HepG2 (cell line): Measurements from ENCODE around the gene TMEM80. TPM values are rescaled to one million over a fixed set of nuclear protein-coding genes. Genes with fewer than 3 reads are reported as not detected.
A peak's percentile ranks its signal among the peaks of the same experiment; 100 is the strongest.

Source experiments
- ADNP ChIP-seq: sonication (generic); formaldehyde crosslinking; IDR thresholded peaks from 2 replicates; pipeline ENCODE4 v1.4.0; 2020; ENCODE audit warnings: missing genetic modification reagents
- ATF7-NPFF ChIP-seq: sonication (generic); formaldehyde crosslinking; IDR thresholded peaks from 2 replicates; pipeline ENCODE4 v1.8.1; 2023; ENCODE audit warnings: mild to moderate bottlenecking, low read depth, missing genetic modification reagents, moderate library complexity
- CREM ChIP-seq, 2 experiments: sonication (generic) in 1 of 2; formaldehyde crosslinking in 1 of 2; IDR thresholded peaks; 2 replicates each; pipeline versions ENCODE4 v1.4.0 to v1.6.1; 2016 to 2020; ENCODE audit warnings: antibody characterized with exemption in 1 of 2, mild to moderate bottlenecking in 1 of 2, missing genetic modification reagents in 1 of 2
- FOSL1 ChIP-seq: sonication (generic); formaldehyde crosslinking; IDR thresholded peaks from 2 replicates; pipeline ENCODE4 v1.9.0; 2021; ENCODE audit warnings: missing genetic modification reagents, borderline replicate concordance
- HDAC2 ChIP-seq: sonication (generic); formaldehyde crosslinking; IDR thresholded peaks from 2 replicates; pipeline ENCODE4 v1.4.0; 2020; ENCODE audit warnings: missing genetic modification reagents
- HNRNPL ChIP-seq: fragments of 200-400 bp; formaldehyde crosslinking; IDR thresholded peaks from 2 replicates; pipeline ENCODE4 v1.6.1; 2017; ENCODE audit warnings: mild to moderate bottlenecking, low read depth, low read length
- MYNN ChIP-seq: sonication (generic); formaldehyde crosslinking; IDR thresholded peaks from 2 replicates; pipeline ENCODE4 v1.4.0; 2020; ENCODE audit warnings: mild to moderate bottlenecking, low read depth, missing genetic modification reagents
- RBAK ChIP-seq: sonication (generic); formaldehyde crosslinking; IDR thresholded peaks from 2 replicates; pipeline ENCODE4 v1.5.1; 2020; ENCODE audit warnings: mild to moderate bottlenecking, missing genetic modification reagents
- RBM22 ChIP-seq: fragments of 200-400 bp; formaldehyde crosslinking; optimal IDR thresholded peaks from 2 replicates; pipeline ENCODE3; 2017; ENCODE audit warnings: mild to moderate bottlenecking, low read length, moderate library complexity
- RELA ChIP-seq: sonication (generic); formaldehyde crosslinking; IDR thresholded peaks from 2 replicates; pipeline ENCODE4 v1.4.0; 2020; ENCODE audit warnings: missing genetic modification reagents
- SP140L ChIP-seq: sonication (generic); formaldehyde crosslinking; IDR thresholded peaks from 2 replicates; pipeline ENCODE4 v1.4.0; 2020; ENCODE audit warnings: missing genetic modification reagents, borderline replicate concordance
- SRSF9 ChIP-seq: fragments of 200-400 bp; formaldehyde crosslinking; IDR thresholded peaks from 2 replicates; pipeline ENCODE4 v1.6.1; 2018; ENCODE audit warnings: borderline replicate concordance, mild to moderate bottlenecking, low read depth, low read length; ENCODE audit not compliant: insufficient read depth, poor library complexity, severe bottlenecking
- TAF1 ChIP-seq: sonication (generic); formaldehyde crosslinking; IDR thresholded peaks from 2 replicates; pipeline ENCODE4 v1.4.0; 2020; ENCODE audit warnings: missing genetic modification reagents
- YEATS2 ChIP-seq: sonication (generic); formaldehyde crosslinking; IDR thresholded peaks from 2 replicates; pipeline ENCODE4 v1.4.0; 2020; ENCODE audit warnings: missing genetic modification reagents, borderline replicate concordance
- ZNF30 ChIP-seq: sonication (generic); formaldehyde crosslinking; IDR thresholded peaks from 2 replicates; pipeline ENCODE4 v1.5.0; 2020; ENCODE audit warnings: mild to moderate bottlenecking, missing genetic modification reagents
- ZNF546 ChIP-seq: sonication (generic); formaldehyde crosslinking; conservative IDR thresholded peaks from 2 replicates; pipeline ENCODE4 v1.8.1; 2023; ENCODE audit warnings: mild to moderate bottlenecking, missing genetic modification reagents
- ZNF552 ChIP-seq: sonication (generic); formaldehyde crosslinking; IDR thresholded peaks from 2 replicates; pipeline ENCODE4 v1.9.0; 2022; ENCODE audit warnings: missing genetic modification reagents, mild to moderate bottlenecking, borderline replicate concordance
- ZNF562 ChIP-seq: sonication (generic); formaldehyde crosslinking; IDR thresholded peaks from 2 replicates; pipeline ENCODE4 v1.8.0; 2022; ENCODE audit warnings: missing genetic modification reagents, borderline replicate concordance
- ZNF614 ChIP-seq: IDR thresholded peaks from 2 replicates; pipeline ENCODE4 v1.6.1; 2018; ENCODE audit warnings: missing biosample characterization, missing genetic modification reagents, inconsistent platforms, borderline replicate concordance
- ZNF703 ChIP-seq: sonication (generic); formaldehyde crosslinking; IDR thresholded peaks from 2 replicates; pipeline ENCODE4 v1.5.1; 2020; ENCODE audit warnings: missing genetic modification reagents, mild to moderate bottlenecking, moderate library complexity, borderline replicate concordance
- ZNF773 ChIP-seq: sonication (generic); formaldehyde crosslinking; IDR thresholded peaks from 2 replicates; pipeline ENCODE4 v1.4.0; 2020; ENCODE audit warnings: missing genetic modification reagents, borderline replicate concordance
- ZNF841 ChIP-seq: sonication (generic); formaldehyde crosslinking; IDR thresholded peaks from 2 replicates; pipeline ENCODE4 v1.8.1; 2023; ENCODE audit warnings: missing genetic modification reagents, borderline replicate concordance
- ZNF891 ChIP-seq: sonication (generic); formaldehyde crosslinking; IDR thresholded peaks from 2 replicates; pipeline ENCODE4 v1.5.0; 2020; ENCODE audit warnings: mild to moderate bottlenecking, missing genetic modification reagents
- polyA plus RNA-seq, 8 experiments: library from polyadenylated mRNA; depleted of rRNA in 3 of 8; stranded (reverse) in 7 of 8; unstranded in 1 of 8; fragments of >200 nt; fragmentation: Illumina TruSeq in 4 of 8; extraction: Trizol in 4 of 8; gene quantifications; 2 replicates each; pipeline versions ENCODE4 v1.2.1 to v1.2.3, GENCODE V29; 2011 to 2016; ENCODE audit warnings: low read depth in 4 of 8, missing spikeins in 1 of 8, mixed read lengths in 1 of 8; ENCODE audit not compliant: insufficient read depth in 1 of 8
- total RNA-seq, 5 experiments: library from RNA; depleted of rRNA; stranded (reverse); fragments of >200 nt; fragmentation: Illumina TruSeq; extraction: Trizol; gene quantifications; 2 replicates each; pipeline ENCODE4 v1.2.3, GENCODE V29; 2016; ENCODE audit warnings: low read depth in 1 of 5
- TF ChIP-seq, protein P1 (sequence below): IDR thresholded peaks from 2 replicates; pipeline ENCODE4 v1.6.1; 2016; ENCODE audit warnings: missing compliant biosample characterization, missing genetic modification reagents, borderline replicate concordance
- TF ChIP-seq, protein P2 (sequence below): sonication (generic); formaldehyde crosslinking; IDR thresholded peaks from 2 replicates; pipeline ENCODE4 v1.8.0; 2022; ENCODE audit warnings: mild to moderate bottlenecking, missing genetic modification reagents, moderate library complexity
- TF ChIP-seq, protein P3 (sequence below): sonication (generic); formaldehyde crosslinking; IDR thresholded peaks from 2 replicates; pipeline ENCODE4 v1.5.0; 2020; ENCODE audit warnings: missing genetic modification reagents
- TF ChIP-seq, protein P4 (sequence below): fragments of 450-650 bp; IDR thresholded peaks from 2 replicates; pipeline ENCODE4 v1.6.1; 2017

TMEM80 gene
- total and polyA plus RNA-seq, 2 of the 13 experiments (the other 11 are each of a cell fraction or from before 2014, with no cell fraction given) = 5.6 to 17.1 TPM

DNA sequence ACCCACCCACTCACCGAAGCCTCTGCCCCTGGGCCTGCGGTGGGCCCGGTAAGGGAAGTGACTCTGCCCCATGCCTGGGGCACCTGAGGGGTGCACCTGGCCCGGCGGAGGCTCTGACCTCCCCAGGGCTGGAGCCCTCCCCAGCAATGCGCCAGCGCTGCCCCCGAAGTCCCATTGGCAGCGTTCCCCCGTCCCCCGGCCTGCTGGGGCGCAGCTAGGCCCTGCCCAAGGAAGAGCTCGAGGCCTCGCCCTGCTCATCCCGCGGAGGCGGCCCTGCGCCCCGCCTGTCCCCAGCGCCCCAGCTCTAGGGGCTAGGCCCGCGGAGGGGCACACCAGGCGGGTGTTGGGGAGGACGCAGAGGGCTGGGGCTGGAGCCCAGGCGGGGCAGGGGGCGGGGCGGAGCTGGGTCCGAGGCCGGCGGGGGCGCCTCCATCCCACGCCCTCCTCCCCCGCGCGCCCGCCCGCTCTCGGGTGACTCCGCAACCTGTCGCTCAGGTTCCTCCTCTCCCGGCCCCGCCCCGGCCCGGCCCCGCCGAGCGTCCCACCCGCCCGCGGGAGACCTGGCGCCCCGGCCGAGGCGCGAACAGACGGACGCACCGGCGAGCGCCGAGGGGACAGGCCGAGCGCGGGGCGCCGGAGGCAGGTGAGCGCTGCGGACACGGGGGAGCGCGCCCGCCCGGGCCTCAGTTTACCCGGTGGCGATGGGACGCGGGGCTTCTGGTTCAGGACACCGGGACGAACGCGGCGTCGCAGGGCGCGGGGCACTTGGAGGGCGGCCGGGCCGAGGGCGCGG, 10.2 kb downstream of the TMEM80 start, which contains the start of gene EPS8L2 (continued):
- TF ChIP-seq ZNF703 (CRISPR knock-in tag) = no peak
- TF ChIP-seq, protein P1, sequence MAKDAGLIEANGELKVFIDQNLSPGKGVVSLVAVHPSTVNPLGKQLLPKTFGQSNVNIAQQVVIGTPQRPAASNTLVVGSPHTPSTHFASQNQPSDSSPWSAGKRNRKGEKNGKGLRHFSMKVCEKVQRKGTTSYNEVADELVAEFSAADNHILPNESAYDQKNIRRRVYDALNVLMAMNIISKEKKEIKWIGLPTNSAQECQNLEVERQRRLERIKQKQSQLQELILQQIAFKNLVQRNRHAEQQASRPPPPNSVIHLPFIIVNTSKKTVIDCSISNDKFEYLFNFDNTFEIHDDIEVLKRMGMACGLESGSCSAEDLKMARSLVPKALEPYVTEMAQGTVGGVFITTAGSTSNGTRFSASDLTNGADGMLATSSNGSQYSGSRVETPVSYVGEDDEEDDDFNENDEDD (CRISPR knock-in tag) = 0 out of 2 replicates have a peak, but pooled peaks have one; percentile 23
- TF ChIP-seq, protein P2, sequence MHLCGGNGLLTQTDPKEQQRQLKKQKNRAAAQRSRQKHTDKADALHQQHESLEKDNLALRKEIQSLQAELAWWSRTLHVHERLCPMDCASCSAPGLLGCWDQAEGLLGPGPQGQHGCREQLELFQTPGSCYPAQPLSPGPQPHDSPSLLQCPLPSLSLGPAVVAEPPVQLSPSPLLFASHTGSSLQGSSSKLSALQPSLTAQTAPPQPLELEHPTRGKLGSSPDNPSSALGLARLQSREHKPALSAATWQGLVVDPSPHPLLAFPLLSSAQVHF (CRISPR knock-in tag) = peak; percentile 42; the same call in 1 of the 2 replicates
- TF ChIP-seq MYNN = no peak
- no peak for TF ChIP-seq HDAC2 (CRISPR knock-in tag)
- no peak for TF ChIP-seq ZNF562 (CRISPR knock-in tag)
- no peak for TF ChIP-seq CREM (IDR thresholded peaks at IDR 0.05)
- TF ChIP-seq CREM (CRISPR knock-in tag; IDR thresholded peaks at IDR 0.05) = no peak
- no peak for TF ChIP-seq SP140L (CRISPR knock-in tag)
- no peak for TF ChIP-seq ZNF841
- no peak for TF ChIP-seq ZNF552 (CRISPR knock-in tag)
- TF ChIP-seq, protein P3, sequence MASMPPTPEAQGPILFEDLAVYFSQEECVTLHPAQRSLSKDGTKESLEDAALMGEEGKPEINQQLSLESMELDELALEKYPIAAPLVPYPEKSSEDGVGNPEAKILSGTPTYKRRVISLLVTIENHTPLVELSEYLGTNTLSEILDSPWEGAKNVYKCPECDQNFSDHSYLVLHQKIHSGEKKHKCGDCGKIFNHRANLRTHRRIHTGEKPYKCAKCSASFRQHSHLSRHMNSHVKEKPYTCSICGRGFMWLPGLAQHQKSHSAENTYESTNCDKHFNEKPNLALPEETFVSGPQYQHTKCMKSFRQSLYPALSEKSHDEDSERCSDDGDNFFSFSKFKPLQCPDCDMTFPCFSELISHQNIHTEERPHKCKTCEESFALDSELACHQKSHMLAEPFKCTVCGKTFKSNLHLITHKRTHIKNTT = no peak
- TF ChIP-seq RELA = no peak
- TF ChIP-seq SRSF9 = no peak
- TF ChIP-seq ZNF614 (CRISPR knock-in tag) = 0 out of 2 replicates have a peak, but pooled peaks have one; percentile 32
- no peak for TF ChIP-seq RBM22
- TF ChIP-seq FOSL1 (CRISPR knock-in tag) = no peak
- TF ChIP-seq ATF7-NPFF (CRISPR knock-in tag) = peak; percentile 20
- TF ChIP-seq TAF1 (CRISPR knock-in tag) = no peak
- TF ChIP-seq YEATS2 (CRISPR knock-in tag) = no peak
- no peak for TF ChIP-seq ADNP (CRISPR knock-in tag)
- no peak for TF ChIP-seq RBAK (CRISPR knock-in tag)
- TF ChIP-seq, protein P4, sequence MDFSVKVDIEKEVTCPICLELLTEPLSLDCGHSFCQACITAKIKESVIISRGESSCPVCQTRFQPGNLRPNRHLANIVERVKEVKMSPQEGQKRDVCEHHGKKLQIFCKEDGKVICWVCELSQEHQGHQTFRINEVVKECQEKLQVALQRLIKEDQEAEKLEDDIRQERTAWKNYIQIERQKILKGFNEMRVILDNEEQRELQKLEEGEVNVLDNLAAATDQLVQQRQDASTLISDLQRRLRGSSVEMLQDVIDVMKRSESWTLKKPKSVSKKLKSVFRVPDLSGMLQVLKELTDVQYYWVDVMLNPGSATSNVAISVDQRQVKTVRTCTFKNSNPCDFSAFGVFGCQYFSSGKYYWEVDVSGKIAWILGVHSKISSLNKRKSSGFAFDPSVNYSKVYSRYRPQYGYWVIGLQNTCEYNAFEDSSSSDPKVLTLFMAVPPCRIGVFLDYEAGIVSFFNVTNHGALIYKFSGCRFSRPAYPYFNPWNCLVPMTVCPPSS = no peak
- no peak for TF ChIP-seq ZNF30 (CRISPR knock-in tag)
- 0 out of 2 replicates have a peak, but pooled peaks have one; percentile 8 for TF ChIP-seq ZNF546 (CRISPR knock-in tag)
- TF ChIP-seq ZNF891 = no peak; the same call in 1 of the 2 replicates
- TF ChIP-seq ZNF773 (CRISPR knock-in tag) = no peak
- no peak; the same call in 1 of the 2 replicates for TF ChIP-seq HNRNPL
